Measurements from ENCODE around the gene MON2. TPM values are rescaled to one million over a fixed set of nuclear protein-coding genes. Genes with fewer than 3 reads are reported as not detected.
A peak's percentile ranks its signal among the peaks of the same experiment; 100 is the strongest.
"Not testable (repeated sequence)": the region's sequence is repeated elsewhere in the genome, so short reads cannot be mapped to it uniquely, and the experiment has no call there.

Gene MON2, protein sequence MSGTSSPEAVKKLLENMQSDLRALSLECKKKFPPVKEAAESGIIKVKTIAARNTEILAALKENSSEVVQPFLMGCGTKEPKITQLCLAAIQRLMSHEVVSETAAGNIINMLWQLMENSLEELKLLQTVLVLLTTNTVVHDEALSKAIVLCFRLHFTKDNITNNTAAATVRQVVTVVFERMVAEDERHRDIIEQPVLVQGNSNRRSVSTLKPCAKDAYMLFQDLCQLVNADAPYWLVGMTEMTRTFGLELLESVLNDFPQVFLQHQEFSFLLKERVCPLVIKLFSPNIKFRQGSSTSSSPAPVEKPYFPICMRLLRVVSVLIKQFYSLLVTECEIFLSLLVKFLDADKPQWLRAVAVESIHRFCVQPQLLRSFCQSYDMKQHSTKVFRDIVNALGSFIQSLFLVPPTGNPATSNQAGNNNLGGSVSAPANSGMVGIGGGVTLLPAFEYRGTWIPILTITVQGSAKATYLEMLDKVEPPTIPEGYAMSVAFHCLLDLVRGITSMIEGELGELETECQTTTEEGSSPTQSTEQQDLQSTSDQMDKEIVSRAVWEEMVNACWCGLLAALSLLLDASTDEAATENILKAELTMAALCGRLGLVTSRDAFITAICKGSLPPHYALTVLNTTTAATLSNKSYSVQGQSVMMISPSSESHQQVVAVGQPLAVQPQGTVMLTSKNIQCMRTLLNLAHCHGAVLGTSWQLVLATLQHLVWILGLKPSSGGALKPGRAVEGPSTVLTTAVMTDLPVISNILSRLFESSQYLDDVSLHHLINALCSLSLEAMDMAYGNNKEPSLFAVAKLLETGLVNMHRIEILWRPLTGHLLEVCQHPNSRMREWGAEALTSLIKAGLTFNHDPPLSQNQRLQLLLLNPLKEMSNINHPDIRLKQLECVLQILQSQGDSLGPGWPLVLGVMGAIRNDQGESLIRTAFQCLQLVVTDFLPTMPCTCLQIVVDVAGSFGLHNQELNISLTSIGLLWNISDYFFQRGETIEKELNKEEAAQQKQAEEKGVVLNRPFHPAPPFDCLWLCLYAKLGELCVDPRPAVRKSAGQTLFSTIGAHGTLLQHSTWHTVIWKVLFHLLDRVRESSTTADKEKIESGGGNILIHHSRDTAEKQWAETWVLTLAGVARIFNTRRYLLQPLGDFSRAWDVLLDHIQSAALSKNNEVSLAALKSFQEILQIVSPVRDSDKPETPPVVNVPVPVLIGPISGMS (N-terminal part only)
- total RNA-seq (2014; rRNA removed; shearing (Covaris generic)) = 14.8 and 17.4 TPM in 2 replicates

DNA sequence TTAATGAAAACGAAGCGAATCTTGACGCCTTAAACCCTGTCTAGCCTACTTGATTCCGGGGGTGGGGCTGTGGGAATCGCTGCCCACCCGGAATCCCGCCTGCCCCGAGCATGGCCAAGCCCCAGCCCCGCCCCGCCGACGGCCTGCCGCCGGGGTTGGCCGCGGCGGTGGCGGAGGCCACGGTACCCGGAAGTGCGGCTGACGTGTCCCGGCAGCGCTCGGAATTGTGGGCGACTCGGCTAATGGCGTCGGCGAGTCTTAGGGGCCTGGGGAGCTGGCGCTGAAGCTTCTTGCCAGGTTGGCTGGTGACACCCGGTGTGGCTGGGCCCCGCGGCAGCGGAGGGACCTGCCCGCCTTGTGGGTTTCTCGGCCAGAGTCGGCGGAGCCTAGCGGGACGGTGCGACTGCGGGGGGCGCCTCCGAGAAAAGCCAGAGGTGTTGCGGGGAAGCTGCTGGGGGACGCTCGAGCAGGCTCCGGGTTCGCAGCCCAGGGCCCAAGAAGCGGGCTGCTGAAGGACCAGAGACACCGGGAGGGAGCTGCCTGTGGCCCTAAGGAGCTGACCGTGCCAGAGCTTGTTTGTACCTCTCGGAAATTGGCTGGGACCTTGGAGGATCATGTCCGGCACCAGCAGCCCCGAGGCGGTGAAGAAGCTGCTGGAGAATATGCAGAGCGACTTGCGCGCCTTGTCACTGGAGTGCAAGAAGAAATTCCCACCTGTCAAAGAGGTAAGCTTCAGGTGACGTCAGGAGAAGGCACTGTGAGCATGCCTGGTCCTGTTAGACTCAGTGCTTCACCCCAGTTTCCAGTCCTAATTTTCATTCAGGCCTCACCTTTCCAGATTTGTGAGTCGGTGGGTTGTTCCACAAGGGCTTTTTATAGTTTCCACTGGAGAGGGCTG is at the start of gene MON2:
MON2 (plus strand) TSS at position 233 of the 898 bp plus-strand sequence; CDS start at position 615, 382 bp downstream.
- Histone ChIP-seq H3K36me3 (peaks cover 10% of the 10 kb centered on the region), H3K27ac (peak within 1 kb of the TSS; percentile 84), H3K27me3 (replicated peaks) (no peaks in the 10 kb centered on the region), H3K4me3 (peak within 1 kb of the TSS; percentile 87), H3K9me3 (replicated peaks) (no peaks in the 10 kb centered on the region; the same call in 1 of the 2 replicates), H3K4me1 (replicated peaks) (no peaks in the 10 kb centered on the region)
- DNase-seq (ENCODE audit: low read depth in 1 of 2, low spot score in 2 of 2) = peak; percentile 82 to 86

DNA sequence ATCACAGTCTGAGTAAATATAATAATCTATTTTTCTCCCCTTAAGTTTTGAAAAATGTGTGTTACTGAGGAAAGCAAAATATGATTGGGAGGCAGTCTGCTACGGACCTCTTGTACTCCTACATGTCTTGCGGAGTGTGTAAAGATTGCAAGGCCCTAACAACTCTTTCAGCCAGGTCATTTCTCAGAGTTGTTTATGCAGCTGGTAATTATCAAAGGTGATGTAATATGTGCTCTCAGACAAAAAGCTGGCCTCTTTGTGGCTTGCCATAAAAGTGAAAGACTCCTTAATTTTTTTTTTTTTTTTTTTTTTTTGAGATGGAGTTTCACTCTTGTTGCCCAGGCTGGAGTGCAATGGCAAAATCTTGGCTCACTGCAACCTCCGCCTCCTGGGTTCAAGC is 40.5 kb upstream of the MON2 start:
- Histone ChIP-seq H3K4me1 (replicated peaks) (no peaks in the 10 kb centered on the region), H3K27ac (no peak overlapping the region), H3K9me3 (replicated peaks) (no peaks in the 10 kb centered on the region; the same call in 1 of the 2 replicates), H3K27me3 (replicated peaks) (peaks cover 3% of the 10 kb centered on the region; the same call in 1 of the 2 replicates), H3K4me3 (no peak overlapping the region), H3K36me3 (no peaks in the 10 kb centered on the region)
- no peak for DNase-seq (ENCODE audit: low read depth in 1 of 2, low spot score in 2 of 2)

DNA sequence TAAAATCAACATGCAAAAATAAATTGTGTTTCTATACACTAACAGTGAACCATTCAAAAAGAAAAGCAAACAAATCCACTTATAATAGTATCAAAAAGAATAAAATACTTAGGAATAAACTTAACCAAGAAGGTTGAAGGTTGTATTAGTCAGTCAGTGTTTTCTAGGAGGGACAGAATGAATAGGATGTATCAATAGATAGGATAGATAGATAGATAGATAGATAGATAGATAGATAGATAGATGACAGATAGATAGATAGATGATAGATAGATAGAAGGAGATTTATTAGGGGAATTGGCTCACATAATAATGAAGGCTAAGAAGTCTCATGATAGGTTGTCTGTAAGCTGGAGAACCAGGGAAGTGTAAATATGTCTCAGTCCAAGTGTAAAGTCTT is 37.2 kb upstream of the MON2 start:
- Histone ChIP-seq H3K9me3 (replicated peaks) (no peaks in the 10 kb centered on the region; the same call in 1 of the 2 replicates), H3K4me3 (no peak overlapping the region), H3K36me3 (no peaks in the 10 kb centered on the region), H3K27ac (no peak overlapping the region), H3K4me1 (replicated peaks) (no peaks in the 10 kb centered on the region), H3K27me3 (replicated peaks) (peaks cover 3% of the 10 kb centered on the region; the same call in 1 of the 2 replicates)
- no peak for DNase-seq (ENCODE audit: low read depth in 1 of 2, low spot score in 2 of 2)

DNA sequence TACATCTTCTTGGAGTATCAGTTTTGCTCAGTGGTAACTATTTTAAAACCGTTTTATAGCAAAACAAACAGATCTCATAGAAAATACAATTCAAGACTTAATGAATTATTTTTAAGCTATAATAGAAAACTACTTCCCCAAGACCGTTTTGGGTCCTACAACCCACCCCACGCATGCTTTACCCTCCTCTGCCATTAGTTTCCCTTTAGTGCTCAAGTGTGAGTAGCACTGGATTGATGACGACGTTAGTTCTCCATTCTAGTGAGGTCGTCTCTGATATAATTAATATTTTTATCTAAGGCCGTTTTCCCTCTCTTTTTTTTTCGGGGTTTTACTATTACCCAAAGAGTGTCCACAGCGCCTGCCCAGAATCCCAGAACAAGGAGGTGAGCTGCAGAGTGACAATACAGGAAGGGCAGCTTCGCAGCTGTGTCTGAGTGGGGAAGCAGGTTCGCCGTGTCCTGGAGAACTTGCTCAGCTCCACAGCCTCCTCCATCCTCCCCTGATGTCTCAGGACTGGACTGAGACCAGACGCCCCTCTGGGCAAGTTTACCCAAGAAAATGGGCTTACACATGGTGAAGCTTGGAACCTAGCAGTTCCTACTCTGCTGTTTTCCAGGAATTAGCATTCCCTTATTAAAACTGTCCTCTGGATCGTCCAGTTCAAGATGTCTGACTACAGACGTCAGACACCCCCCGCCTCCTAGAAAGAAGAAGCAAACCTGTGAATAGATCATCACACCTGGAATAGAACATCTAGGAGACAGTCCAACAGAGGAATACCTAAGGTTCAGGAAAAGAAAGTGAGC is 31.9 kb upstream of the MON2 start:
- Histone ChIP-seq H3K36me3 (no peaks in the 10 kb centered on the region), H3K4me3 (peak overlapping the region; percentile 27), H3K27ac (no peak overlapping the region), H3K27me3 (replicated peaks) (peaks cover 3% of the 10 kb centered on the region; the same call in 1 of the 2 replicates), H3K9me3 (replicated peaks) (no peaks in the 10 kb centered on the region), H3K4me1 (replicated peaks) (peaks cover 6% of the 10 kb centered on the region; the same call in 1 of the 2 replicates)
- DNase-seq (ENCODE audit: low read depth in 1 of 2, low spot score in 2 of 2) = no peak

DNA sequence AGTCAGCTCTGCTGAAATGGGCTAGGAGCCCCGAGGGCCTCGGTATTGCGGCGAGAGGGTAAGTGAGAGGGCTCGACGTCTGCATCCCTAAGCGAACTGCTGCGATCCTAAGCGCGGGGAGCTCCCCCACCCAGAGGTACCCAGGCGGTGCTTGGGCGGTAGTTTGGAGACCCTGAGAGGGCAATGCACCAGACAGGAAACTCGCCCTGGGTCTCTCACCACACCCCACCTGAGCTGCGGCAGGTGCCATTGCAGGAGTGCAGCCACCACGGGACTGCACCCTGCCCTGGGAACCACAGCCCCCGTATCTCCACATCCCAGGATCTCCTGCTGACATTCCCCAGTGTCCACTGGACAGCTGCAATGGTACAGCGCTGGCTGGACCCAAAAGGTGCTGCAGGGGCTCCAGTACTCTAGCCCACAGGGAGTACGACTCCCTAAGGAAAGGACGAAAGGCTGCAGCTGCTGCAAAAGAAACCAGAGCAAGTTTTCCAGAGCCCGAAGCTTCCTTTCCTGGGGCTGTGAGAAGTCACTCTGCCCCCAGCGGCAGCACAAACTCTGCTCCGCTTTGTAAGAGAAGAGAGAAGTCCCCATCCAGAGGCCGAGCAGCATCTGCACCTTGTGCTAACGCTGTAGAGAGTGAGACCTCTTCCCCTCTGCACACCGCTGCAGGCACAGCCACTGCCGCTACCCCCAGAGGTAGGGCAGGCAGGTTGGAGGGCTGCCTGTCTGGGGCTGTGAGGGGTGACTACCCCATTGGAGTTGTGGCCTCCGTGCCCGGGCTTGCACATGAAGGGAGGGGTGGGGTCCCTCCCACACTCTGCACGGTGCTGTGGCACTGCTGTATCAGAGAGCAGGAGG is 31.1 kb upstream of the MON2 start:
- Histone ChIP-seq H3K4me3 (peak overlapping the region; percentile 27), H3K27me3 (replicated peaks) (no peaks in the 10 kb centered on the region), H3K4me1 (replicated peaks) (peaks cover 6% of the 10 kb centered on the region; the same call in 1 of the 2 replicates), H3K9me3 (replicated peaks) (no peaks in the 10 kb centered on the region), H3K36me3 (no peaks in the 10 kb centered on the region), H3K27ac (no peak overlapping the region)
- peak; percentile 30 to 49 for DNase-seq (ENCODE audit: low read depth in 1 of 2, low spot score in 2 of 2)

DNA sequence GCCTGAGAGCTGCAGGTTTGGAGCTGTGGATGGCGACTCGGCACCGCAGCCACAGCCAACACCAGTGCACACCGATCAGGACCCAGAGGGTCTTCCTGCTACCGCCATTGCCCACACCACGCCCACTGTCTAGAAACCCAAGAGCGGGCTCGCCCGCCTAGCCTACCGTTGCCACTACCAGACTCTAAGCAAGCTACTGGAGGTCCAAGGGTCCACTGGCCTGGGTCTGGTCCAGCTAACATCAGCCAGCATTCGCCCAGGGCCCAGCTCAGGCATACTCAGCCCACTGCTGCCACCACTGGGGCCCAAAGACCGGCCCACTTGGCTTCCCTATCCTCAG is 30.5 kb upstream of the MON2 start:
- H3K27ac ChIP-seq = no peak overlapping the region
- H3K4me3 ChIP-seq = no peak overlapping the region
- H3K27me3 ChIP-seq (replicated peaks) = no peaks in the 10 kb centered on the region
- peaks cover 6% of the 10 kb centered on the region; the same call in 1 of the 2 replicates for H3K4me1 ChIP-seq (replicated peaks)
- no peak for DNase-seq (ENCODE audit: low read depth in 1 of 2, low spot score in 2 of 2)
- no peaks in the 10 kb centered on the region for H3K9me3 ChIP-seq (replicated peaks)
- no peaks in the 10 kb centered on the region for H3K36me3 ChIP-seq

DNA sequence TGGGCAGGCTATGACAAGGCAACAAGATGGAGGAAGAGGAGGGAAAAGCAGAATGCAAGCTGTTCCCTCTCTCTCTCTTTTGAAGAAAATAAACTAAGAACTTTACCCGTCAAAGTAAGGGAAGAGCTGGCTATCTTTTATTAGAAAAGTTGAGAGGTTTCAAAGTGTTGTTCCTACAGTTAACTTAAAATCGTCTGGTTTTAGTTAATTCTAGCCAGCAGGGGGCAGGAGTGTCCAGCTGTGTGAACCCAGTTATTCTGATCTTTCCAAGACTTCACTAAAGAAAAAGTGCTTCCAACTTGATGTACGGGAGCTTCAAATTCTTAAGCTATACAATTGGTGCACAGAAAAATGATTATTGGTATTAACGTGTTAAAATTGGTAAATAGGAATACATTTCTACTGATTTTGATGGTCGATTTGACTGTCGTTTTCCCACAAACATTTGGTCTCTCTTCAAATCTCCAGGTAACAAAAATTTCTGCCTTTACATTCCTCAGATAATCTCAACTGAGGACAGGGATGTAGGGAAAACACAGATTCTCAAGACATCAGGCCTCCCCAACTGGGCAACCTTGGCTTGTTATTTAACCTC is 28.4 kb upstream of the MON2 start:
- Histone ChIP-seq H3K4me3 (no peak overlapping the region), H3K27me3 (replicated peaks) (no peaks in the 10 kb centered on the region), H3K9me3 (replicated peaks) (no peaks in the 10 kb centered on the region), H3K4me1 (replicated peaks) (peaks cover 6% of the 10 kb centered on the region; the same call in 1 of the 2 replicates), H3K36me3 (no peaks in the 10 kb centered on the region), H3K27ac (no peak overlapping the region)
- peak; percentile 25 to 51 for DNase-seq (ENCODE audit: low read depth in 1 of 2, low spot score in 2 of 2)

DNA sequence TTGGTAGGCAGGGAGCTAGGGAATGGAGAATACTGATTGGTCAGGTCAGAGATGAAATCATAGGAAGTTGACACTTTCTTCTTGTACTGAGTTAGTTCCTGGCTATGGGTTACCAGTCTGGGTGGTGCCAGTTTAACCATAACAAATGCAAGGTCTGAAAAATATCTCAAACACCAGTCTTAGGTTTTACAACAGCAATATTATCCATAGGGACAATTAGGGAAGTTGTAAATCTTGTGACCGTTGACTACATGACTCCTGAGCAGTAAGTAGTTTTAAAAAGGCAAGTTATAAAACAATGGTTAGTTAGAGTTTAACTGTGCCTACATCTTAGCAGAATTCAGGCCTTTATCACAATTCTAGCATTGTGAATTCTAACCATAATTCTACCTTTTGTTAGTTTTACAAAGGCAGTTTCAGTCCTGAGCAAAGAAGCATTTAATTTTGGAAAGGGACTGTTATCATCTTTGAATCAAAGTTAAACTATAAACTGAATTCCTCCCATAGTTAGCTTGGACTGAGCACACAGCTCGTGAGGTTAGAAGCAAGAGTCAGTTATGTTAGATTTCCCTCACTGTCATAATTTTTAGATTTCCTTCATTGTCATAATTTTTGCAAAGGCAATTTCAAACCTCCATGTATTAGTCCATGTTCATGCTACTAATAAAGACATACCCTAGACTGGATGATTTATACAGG is 19.7 kb upstream of the MON2 start:
- no peak overlapping the region for H3K27ac ChIP-seq
- peaks cover 3% of the 10 kb centered on the region; the same call in 1 of the 2 replicates for H3K9me3 ChIP-seq (replicated peaks)
- no peaks in the 10 kb centered on the region for H3K4me1 ChIP-seq (replicated peaks)

DNA sequence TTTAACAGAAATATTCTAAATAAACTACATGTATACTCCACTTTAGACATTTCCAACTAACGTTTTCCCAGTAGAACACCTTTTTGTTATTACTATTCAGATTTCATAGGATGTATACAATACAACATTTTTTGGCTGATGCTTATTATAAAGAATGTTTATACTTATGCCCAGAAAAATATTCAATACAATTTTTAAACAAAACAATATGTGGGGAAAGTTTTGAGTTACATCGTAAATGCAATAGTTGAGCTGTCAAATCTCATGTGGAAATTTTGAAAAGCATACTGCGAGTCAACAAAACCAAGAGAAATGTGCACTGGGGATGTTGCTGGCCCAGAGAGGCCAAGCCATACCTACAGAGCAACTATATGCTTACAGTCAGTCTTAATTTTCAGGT is 18.2 kb upstream of the MON2 start:
- Histone ChIP-seq H3K9me3 (replicated peaks) (peaks cover 3% of the 10 kb centered on the region; the same call in 1 of the 2 replicates), H3K27me3 (replicated peaks) (no peaks in the 10 kb centered on the region), H3K27ac (no peak overlapping the region), H3K4me3 (no peak overlapping the region), H3K4me1 (replicated peaks) (no peaks in the 10 kb centered on the region), H3K36me3 (no peaks in the 10 kb centered on the region)
- no peak for DNase-seq (ENCODE audit: low read depth in 1 of 2, low spot score in 2 of 2)

More for the DNA sequence above, 19.7 kb upstream of the MON2 start:
- Histone ChIP-seq H3K27me3 (replicated peaks) (no peaks in the 10 kb centered on the region), H3K36me3 (no peaks in the 10 kb centered on the region), H3K4me3 (no peak overlapping the region)
- DNase-seq (ENCODE audit: low read depth in 1 of 2, low spot score in 2 of 2) = no peak

DNA sequence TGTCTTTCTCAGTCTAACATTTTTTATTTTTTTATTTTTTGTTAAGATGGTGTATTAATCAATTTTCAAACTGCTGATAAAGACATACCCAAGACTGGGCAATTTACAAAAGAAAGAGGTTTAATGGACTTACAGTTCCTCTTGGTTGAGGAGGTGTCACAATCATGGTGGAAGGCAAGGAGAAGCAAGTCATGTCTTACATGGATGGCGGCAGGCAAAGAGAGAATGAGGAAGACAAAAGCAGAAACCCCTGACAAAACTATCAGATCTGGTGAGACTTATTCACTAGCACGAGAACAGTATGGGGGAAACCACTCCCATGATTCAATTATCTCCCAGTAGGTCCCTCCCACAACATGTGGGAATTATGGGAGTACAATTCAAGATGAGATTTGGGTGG is 11.2 kb upstream of the MON2 start:
- H3K4me1 ChIP-seq (replicated peaks); H3K27ac ChIP-seq; DNase-seq (ENCODE audit: low read depth in 1 of 2, low spot score in 2 of 2); H3K36me3 ChIP-seq; H3K27me3 ChIP-seq (replicated peaks); H3K9me3 ChIP-seq (replicated peaks); H3K4me3 ChIP-seq: not testable (repeated sequence)

DNA sequence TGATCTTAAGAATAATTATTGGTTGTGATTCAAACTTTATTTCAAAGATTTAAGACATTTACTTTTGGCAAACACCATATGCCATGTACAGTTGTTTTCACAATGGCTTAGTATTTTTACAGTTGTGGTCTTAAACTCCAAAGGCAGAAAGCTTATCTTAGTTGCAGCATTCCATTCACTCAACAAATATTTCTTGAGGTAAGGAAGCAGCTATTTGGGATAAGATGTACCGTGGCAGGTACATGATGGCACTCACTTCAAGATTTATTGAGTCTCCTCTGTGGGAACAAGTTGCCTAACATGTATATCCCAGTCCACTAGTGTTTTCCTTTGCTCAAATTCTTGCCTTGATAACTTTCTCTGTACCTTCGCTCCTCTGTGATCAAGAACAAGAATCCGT is 8.0 kb upstream of the MON2 start:
- Histone ChIP-seq H3K4me3 (no peak overlapping the region), H3K9me3 (replicated peaks) (no peaks in the 10 kb centered on the region; the same call in 1 of the 2 replicates), H3K4me1 (replicated peaks) (no peaks in the 10 kb centered on the region), H3K27me3 (replicated peaks) (no peaks in the 10 kb centered on the region), H3K36me3 (no peaks in the 10 kb centered on the region), H3K27ac (no peak overlapping the region)
- no peak for DNase-seq (ENCODE audit: low read depth in 1 of 2, low spot score in 2 of 2)

Measured in SJSA1 (cell line).